Kidney epithelial cell (primary cell): Measurements from ENCODE around the gene SELENOF. TPM values are rescaled to one million over a fixed set of nuclear protein-coding genes. Genes with fewer than 3 reads are reported as not detected.

Experiments
- DNase-seq: peaks from one replicate; pipeline ENCODE4 v3.0.0-alpha.2; 2010; ENCODE audit warnings: low read depth
- H3K27me3 ChIP-seq: 2 replicates; pipeline ENCODE4 v1.6.0; 2011; ENCODE audit warnings: low read length; ENCODE audit not compliant: control insufficient read depth, insufficient read depth
- H3K36me3 ChIP-seq: 2 replicates; pipeline ENCODE4 v1.5.1; 2011; ENCODE audit warnings: low read length; ENCODE audit not compliant: control insufficient read depth, insufficient read depth
- H3K4me3 ChIP-seq: 2 replicates; pipeline ENCODE4 v1.5.1; 2011; ENCODE audit warnings: low read depth, mild to moderate bottlenecking, control low read depth, low read length
- CTCF ChIP-seq: IDR thresholded peaks from 2 replicates; pipeline ENCODE4 v1.5.1; 2011; ENCODE audit warnings: mild to moderate bottlenecking, moderate library complexity, low read length, control low read depth, inconsistent platforms; ENCODE audit not compliant: insufficient read depth, poor library complexity, severe bottlenecking
- total RNA-seq: library from RNA; depleted of rRNA; stranded (reverse); fragments of >200 nt; gene quantifications from 2 replicates; pipeline ENCODE4 v1.2.3, GENCODE V29; 2015

Gene SELENOF
- total RNA-seq, 1 donor from 2014 or later = 186 TPM

- no peaks in the 10 kb centered on the region for H3K36me3 ChIP-seq
- no peak overlapping the region for H3K4me3 ChIP-seq
- TF ChIP-seq CTCF = no peak
- no peak for DNase-seq
- no peaks in the 10 kb centered on the region for H3K27me3 ChIP-seq
Measured at GRCh38 chr1:86951430-86951829, 37.5 kb upstream of the SELENOF start.

DNA sequence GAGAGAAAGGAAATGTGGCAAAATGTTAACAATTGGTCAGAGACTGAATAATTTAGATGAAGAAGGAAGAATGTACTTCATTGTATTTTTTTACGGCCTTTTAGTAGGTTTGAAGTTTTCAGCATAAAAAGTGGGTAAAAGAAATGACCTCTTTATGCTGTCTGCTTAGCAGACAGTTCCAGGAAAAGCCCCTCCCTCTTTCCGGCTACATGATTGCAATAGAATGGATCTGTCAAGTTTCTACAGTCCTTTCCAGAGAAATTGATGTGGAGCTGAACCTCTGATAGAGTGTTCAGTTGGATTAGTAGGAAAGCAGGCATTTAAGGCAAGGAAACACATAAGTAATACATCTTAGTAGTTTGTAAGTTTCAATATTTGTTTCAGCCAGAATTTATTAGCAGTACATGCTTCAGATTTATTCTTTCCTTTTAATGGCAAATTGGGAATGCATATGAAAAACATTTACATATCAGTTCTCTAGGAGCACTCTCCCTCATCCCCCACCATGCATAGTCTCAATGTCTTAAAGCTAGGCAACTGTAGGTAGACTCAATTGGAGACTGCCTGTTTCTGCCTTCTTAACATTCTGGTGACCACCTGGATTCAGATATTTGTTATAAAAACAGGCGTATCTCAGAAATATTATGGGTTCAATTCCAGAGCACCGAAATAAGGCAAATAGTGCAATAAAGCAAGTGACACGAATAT lies 36.9 kb upstream of the SELENOF start:
- Histone ChIP-seq H3K27me3 (no peaks in the 10 kb centered on the region), H3K36me3 (no peaks in the 10 kb centered on the region), H3K4me3 (no peak overlapping the region)
- TF ChIP-seq CTCF = no peak
- no peak for DNase-seq

DNA sequence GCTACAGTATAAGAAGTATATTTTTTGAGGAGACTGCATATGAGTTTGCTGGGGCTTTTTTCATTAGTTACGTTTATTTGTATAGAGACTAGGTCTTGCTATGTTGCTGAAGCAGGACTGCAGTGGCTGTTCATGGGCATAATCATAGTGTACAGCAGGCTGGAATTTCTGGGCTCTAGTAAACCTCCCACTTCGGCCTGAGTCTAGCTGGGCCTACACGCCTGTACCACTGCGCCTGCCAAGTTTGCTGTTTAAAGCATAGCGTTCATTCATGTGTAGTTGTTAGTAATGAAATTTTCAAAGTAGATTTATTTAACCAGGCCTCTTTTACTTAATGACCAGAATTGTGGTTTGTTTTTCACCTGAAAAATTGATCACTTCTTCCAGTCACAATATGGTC lies 34.3 kb upstream of the SELENOF start:
- no peaks in the 10 kb centered on the region for H3K27me3 ChIP-seq
- no peak overlapping the region for H3K4me3 ChIP-seq
- TF ChIP-seq CTCF = no peak
- H3K36me3 ChIP-seq = no peaks in the 10 kb centered on the region
- DNase-seq = no peak

DNA sequence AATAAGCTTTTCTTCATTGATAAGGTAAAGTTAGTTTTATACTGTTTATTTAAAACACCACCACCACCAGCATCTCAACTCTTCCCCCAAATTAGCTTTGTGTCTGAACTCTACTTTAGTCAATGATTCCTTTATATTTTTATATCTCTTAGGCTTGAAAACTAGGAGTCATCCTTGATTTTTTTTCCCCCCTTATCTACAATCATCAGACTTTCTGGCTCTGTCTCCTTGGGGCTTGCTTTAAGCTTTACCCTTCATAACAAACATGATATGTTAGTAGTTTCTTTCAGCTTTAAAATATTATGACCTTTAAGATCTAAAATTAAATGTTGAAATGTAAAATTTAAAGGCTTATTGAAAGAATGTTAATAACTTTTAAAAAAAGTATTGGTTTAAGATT lies 28.8 kb upstream of the SELENOF start:
- Histone ChIP-seq H3K4me3 (no peak overlapping the region), H3K27me3 (no peaks in the 10 kb centered on the region), H3K36me3 (no peaks in the 10 kb centered on the region)
- no peak for DNase-seq
- no peak for TF ChIP-seq CTCF

- no peaks in the 10 kb centered on the region for H3K27me3 ChIP-seq
- TF ChIP-seq CTCF = no peak
- DNase-seq = no peak
Measured at GRCh38 chr1:86942042-86942441, 28.1 kb upstream of the SELENOF start.

DNA sequence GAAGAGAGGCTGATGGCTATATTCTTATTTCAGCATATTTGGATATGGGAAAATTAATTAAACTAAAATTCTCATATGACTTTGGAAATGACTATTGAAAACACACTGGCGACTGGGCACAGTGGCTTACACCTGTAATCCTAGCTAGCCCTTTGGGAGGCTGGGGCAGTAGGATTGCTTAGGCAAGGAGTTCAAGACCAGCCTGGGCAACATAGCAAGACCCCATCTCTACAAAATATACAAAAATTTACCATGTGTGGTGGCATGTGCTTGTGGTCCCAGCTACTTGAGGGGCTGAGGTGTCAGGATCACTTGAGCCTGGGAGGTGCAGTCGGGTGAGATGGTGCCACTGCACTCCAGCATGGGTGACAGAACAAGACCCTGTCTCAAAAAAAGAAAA lies 26.7 kb upstream of the SELENOF start:
- H3K36me3 ChIP-seq = no peaks in the 10 kb centered on the region

More at GRCh38 chr1:86942042-86942441, 28.1 kb upstream of the SELENOF start:
- H3K36me3 ChIP-seq = no peaks in the 10 kb centered on the region
- H3K4me3 ChIP-seq = no peak overlapping the region

More for the DNA sequence above, 26.7 kb upstream of the SELENOF start:
- TF ChIP-seq CTCF = no peak
- DNase-seq = no peak
- no peaks in the 10 kb centered on the region for H3K27me3 ChIP-seq
- no peak overlapping the region for H3K4me3 ChIP-seq
